Stimulated activated CD4-positive, alpha-beta T cell treated with anti-CD3 and anti-CD28 coated beads, TNF-alpha, amount 100 ng/mL, for 4 hours (primary cell): ENCODE data around the gene JCHAIN.
"Not testable (repeated sequence)": the region's sequence is repeated elsewhere in the genome, so short reads cannot be mapped to it uniquely, and the experiment has no call there.

ENCODE experiments used
- DNase-seq, 3 experiments: peaks; one replicate each; pipeline ENCODE4 v3.0.0-alpha.2; 2020; ENCODE audit warnings: low read depth in 3 of 3

The JCHAIN gene

DNA sequence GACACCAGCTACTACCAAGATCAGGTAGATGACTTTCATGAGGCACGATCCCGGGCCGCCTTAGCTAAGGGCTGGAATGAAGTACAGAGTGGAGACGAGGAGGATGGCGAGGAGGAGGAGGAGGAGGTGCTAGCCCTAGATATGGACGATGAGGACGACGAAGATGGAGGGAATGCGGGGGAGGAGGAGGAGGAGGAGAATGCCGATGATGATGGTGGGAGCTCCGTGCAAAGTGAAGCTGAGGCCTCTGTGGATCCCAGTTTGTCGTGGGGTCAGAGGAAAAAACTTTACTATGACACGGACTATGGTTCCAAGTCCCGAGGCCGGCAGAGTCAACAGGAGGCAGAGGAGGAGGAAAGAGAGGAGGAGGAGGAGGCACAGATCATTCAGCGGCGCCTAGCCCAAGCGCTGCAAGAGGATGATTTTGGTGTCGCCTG, 22.5 kb upstream of the JCHAIN start:
- no peak for DNase-seq

- DNase-seq, result peak; percentile 84 to 89 (median 88)
Observed at GRCh38 chr4:70687821-70688794, 21.8 kb upstream of the JCHAIN start, which contains the start of gene UTP3. Gene UTP3 (plus strand): TSS chr4:70688532. CDS start chr4:70688678, 146 bp downstream.

GRCh38 chr4:70687392-70687791, 21.1 kb upstream of the JCHAIN start:
- peak in 1 of 3 experiments; percentile 6 for DNase-seq

DNA sequence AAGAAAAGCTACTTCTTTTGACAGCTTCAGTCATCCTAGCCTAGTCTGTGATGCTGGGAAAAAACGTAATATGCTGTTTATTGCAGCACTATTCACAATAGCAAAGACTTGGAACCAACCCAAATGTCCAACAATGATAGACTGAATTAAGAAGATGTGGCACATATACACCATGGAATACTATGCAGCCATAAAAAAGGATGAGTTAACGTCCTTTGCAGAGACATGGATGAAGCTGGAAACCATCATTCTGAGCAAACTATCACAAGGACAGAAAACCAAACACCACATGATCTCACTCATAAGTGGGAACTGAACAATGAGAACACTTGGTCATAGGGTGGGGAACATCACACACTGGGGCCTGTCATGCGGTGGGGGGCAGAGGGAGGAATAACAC, 15.8 kb upstream of the JCHAIN start:
- not testable (repeated sequence) for DNase-seq

- DNase-seq, result no peak
Observed at GRCh38 chr4:70681704-70682103, 15.4 kb upstream of the JCHAIN start.

- DNase-seq, result no peak
Observed at GRCh38 chr4:70680934-70681333, 14.6 kb upstream of the JCHAIN start.

- no peak for DNase-seq
Observed at GRCh38 chr4:70678383-70678999, 12.2 kb upstream of the JCHAIN start.

DNA sequence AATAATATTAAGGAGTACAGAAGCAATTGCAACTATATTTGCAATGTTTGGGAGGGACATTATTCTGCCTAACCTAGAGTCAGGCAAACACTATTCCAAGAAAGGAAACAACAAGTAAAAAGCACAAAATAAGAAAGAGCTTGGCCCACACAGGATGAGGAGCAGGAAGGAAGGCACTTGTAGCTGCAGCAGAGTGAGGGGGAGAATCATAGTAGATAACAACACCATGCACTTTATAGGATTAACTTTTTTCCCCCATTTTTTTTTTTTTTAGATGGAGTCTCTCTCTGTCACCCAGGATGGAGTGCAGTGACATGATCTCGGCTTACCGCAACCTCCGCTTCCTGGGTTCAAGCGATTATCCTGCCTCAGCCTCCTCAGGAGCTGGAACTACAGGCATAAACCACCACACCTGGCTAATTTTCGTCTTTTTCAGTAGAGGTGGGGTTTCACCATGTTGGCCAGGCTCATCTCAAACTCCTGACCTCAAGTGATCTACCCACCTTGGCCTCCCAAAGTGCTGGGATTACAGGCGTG, 10.3 kb upstream of the JCHAIN start:
- DNase-seq, result no peak

GRCh38 chr4:70674731-70675130, 8.4 kb upstream of the JCHAIN start:
- DNase-seq, result no peak

- no peak for DNase-seq
Observed at GRCh38 chr4:70674191-70674590, 7.9 kb upstream of the JCHAIN start.

- DNase-seq, result no peak
Observed at GRCh38 chr4:70671091-70671490, 4.8 kb upstream of the JCHAIN start.

GRCh38 chr4:70670332-70671014, 4.2 kb upstream of the JCHAIN start:
- DNase-seq, result no peak

- no peak for DNase-seq
Observed at GRCh38 chr4:70667740-70668535, 1.6 kb upstream of the JCHAIN start.

DNA sequence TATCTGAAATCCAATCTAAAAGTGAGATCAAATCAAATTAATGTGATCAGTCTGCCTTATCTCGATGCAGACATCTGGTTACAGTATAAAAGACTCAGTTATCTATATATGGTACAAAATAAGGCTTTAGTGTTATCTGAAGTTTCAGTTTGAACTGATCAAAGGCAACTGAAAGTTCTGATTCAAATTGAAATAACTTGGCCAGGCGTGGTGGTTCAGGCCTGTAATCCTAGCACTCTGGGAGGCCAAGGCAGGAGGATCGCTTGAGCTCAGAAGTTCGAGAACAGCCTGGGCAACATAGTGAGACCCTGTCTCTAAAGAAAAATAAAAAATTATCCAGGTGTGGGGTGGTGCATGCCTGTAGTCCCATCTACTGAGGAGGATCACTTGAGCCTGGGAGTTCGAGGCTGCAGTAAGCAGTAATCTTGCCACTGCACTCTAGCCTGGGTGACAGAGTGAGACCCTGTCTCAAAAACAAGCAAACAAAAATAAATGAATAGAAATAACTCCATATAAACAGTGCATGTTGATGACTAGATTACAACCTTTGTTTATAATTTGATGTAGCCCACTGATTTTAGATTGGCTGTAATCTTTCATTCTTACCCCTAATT, 4.9 kb downstream of the JCHAIN start:
- DNase-seq, result not testable (repeated sequence)

DNA sequence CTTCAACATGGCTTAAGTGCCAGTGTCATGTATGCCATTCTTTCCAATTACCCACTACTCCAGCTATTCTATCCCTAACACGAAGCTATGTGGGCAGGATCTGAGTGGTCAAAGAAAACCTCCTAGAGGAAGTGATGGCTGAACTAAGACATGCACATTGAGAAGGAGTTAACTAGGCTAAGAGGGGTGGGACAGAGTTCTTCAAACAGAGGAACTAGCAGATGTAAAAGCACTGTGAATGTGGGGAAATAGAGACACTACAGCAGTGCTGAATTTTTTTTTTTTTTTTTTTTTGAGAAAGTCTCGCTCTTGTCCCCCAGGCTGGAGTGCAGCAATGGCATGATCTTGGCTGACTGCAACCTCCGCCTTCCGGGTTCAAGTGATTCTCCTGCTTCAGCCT, 6.2 kb downstream of the JCHAIN start:
- no peak for DNase-seq

GRCh38 chr4:70658418-70658817, 7.9 kb downstream of the JCHAIN start:
- DNase-seq, result no peak

GRCh38 chr4:70657326-70657725, 9.0 kb downstream of the JCHAIN start:
- DNase-seq, result no peak

- DNase-seq, result no peak
Observed at GRCh38 chr4:70654605-70655011, 11.7 kb downstream of the JCHAIN start.

DNA sequence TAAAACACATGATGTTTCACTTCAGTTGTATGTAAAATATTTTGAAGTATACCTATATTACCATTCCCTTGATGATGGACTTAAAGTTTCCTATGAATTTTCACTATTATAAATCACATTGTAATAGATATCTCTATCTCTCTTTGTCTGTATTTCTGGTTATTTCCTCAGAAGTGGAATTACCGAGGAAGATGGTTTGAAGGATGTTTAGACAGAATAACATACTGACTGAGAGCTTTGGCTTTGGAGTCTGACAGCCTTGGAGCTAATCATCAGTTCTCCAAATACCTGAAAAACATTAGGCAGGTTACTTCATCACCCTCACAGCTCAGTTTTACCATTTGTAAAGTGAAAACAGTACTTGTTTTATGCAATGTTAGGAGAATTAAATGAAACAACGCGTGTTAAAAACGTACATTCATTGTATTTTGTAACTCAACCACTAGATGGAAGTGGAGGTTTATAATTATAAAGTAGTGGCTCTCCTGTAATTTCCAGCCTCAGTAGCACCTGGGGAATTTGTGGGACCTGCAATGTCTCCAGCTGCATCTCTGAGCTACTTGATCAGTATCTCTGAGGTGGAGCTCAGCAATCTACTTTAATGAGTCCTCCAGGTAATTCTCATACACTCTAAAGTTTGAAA, 14.3 kb downstream of the JCHAIN start:
- DNase-seq, result no peak

DNA sequence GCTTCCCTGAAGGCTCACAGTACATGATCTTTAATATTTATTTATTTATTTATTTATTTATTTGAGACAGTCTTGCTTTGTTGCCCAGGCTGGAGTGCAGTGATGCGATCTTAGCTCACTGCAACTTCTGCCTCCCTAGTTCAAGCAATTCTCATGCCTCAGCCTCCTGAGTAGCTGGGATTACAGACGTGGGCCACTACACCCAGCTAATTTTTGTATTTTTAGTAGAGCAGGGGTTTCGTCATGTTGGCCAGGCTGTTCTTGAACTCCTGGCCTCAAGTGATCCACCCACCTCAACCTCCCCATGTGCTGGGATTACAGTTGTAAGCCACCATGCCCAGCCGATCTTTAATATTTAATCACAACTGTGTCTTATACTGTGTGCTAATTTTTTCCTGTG, 15.6 kb downstream of the JCHAIN start:
- not testable (repeated sequence) for DNase-seq
